ENCODE measurements around the gene TNFRSF21.
"Not testable (repeated sequence)": the region's sequence is repeated elsewhere in the genome, so short reads cannot be mapped to it uniquely, and the experiment has no call there.

TNFRSF21 gene

GRCh38 chr6:47319867-47320266, 10.2 kb upstream of the TNFRSF21 start:
- no peak for DNase-seq

GRCh38 chr6:47319382-47319781, 9.7 kb upstream of the TNFRSF21 start:
- no peak for DNase-seq

- DNase-seq: no peak
These were observed 8.7 kb upstream of the TNFRSF21 start for GRCh38 chr6:47318236-47318989.

GRCh38 chr6:47315181-47315580, 5.5 kb upstream of the TNFRSF21 start:
- DNase-seq: not testable (repeated sequence)

- DNase-seq: no peak
These were observed 401 bp upstream of the TNFRSF21 start for GRCh38 chr6:47310131-47310480.

GRCh38 chr6:47308552-47309290, 984 bp downstream of the TNFRSF21 start:
- no peak for DNase-seq

- no peak for DNase-seq
These were observed 1.5 kb downstream of the TNFRSF21 start for GRCh38 chr6:47308198-47308517.

GRCh38 chr6:47307362-47308197, 2.1 kb downstream of the TNFRSF21 start:
- DNase-seq: no peak

- DNase-seq: no peak
These were observed 2.8 kb downstream of the TNFRSF21 start for GRCh38 chr6:47306887-47307286.

GRCh38 chr6:47303861-47304260, 5.8 kb downstream of the TNFRSF21 start:
- no peak for DNase-seq

GRCh38 chr6:47303342-47303741, 6.4 kb downstream of the TNFRSF21 start:
- no peak for DNase-seq

GRCh38 chr6:47302043-47302442, 7.7 kb downstream of the TNFRSF21 start:
- DNase-seq: no peak

- no peak for DNase-seq
These were observed 8.3 kb downstream of the TNFRSF21 start for GRCh38 chr6:47301441-47301840.

GRCh38 chr6:47300417-47300816, 9.3 kb downstream of the TNFRSF21 start:
- no peak for DNase-seq

- no peak for DNase-seq
These were observed 9.7 kb downstream of the TNFRSF21 start for GRCh38 chr6:47299965-47300364.

GRCh38 chr6:47298475-47298874, 11.2 kb downstream of the TNFRSF21 start:
- DNase-seq: no peak

GRCh38 chr6:47294990-47295389, 14.7 kb downstream of the TNFRSF21 start:
- no peak for DNase-seq

- no peak for DNase-seq
These were observed 16.8 kb downstream of the TNFRSF21 start for GRCh38 chr6:47292944-47293343.

GRCh38 chr6:47292027-47292426, 17.7 kb downstream of the TNFRSF21 start:
- no peak for DNase-seq

- no peak for DNase-seq
These were observed 19.4 kb downstream of the TNFRSF21 start for GRCh38 chr6:47290124-47290834.

GRCh38 chr6:47288267-47289090, 21.2 kb downstream of the TNFRSF21 start:
- no peak for DNase-seq

GRCh38 chr6:47286301-47286700, 23.4 kb downstream of the TNFRSF21 start:
- no peak for DNase-seq

Measured in hippocampal formation (tissue), 2 donors.